Neural crest cell (in vitro differentiated cells): ENCODE data around the gene LATS2. TPM values are rescaled to one million over a fixed set of nuclear protein-coding genes. Genes with fewer than 3 reads are reported as not detected.

Experiments
- DNase-seq: peaks from one replicate; pipeline ENCODE4 v3.0.0; 2021; ENCODE audit warnings: low read depth, mixed read lengths, low spot score
- H3K27ac Mint-ChIP-seq: one replicate; pipeline ENCODE4 v1.8.0; 2021; ENCODE audit warnings: mild to moderate bottlenecking, mixed read lengths; ENCODE audit not compliant: unreplicated experiment
- H3K27me3 Mint-ChIP-seq: 2 replicates; pipeline ENCODE4 v1.8.0; 2021; ENCODE audit warnings: low read depth, mild to moderate bottlenecking, mixed read lengths
- H3K36me3 Mint-ChIP-seq: 2 replicates; pipeline ENCODE4 v1.8.0; 2021; ENCODE audit warnings: low read depth, mild to moderate bottlenecking, mixed read lengths
- H3K4me1 Mint-ChIP-seq: 2 replicates; pipeline ENCODE4 v1.8.0; 2021; ENCODE audit warnings: mixed read lengths
- H3K4me3 Mint-ChIP-seq: one replicate; pipeline ENCODE4 v1.8.0; 2021; ENCODE audit warnings: mild to moderate bottlenecking, mixed read lengths
- H3K9me3 Mint-ChIP-seq: 2 replicates; pipeline ENCODE4 v1.8.0; 2021; ENCODE audit warnings: mixed read lengths
- total RNA-seq: library from RNA; stranded (reverse); gene quantifications from 2 replicates; pipeline ENCODE4 v1.2.1, GENCODE V29; 2021
- TF ChIP-seq, protein P1 (sequence below): fragments of 200-600 bp; sonication (generic); conservative IDR thresholded peaks from 2 replicates; pipeline ENCODE4 v1.5.0; 2021; ENCODE audit warnings: antibody characterized with exemption, mild to moderate bottlenecking

The LATS2 gene
- total RNA-seq, 1 donor from 2014 or later = 26.2 TPM

DNA sequence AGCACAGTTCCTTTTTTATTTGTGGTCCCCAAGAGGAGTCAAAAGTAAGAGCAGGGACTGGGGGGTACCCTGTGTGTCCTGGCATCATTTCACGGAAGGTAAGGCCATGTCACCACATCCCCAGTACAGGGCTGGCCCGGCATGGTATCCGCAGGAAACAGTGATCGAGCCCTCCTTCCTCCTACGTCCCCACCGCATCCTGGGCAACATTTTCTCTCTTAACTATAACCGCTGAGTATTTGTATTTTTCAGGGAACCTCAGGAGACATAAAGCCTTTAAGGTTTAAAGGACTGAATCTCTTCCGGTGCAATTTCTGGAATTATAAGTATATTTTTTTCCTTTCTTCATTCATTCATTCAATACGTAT lies 13.6 kb upstream of the LATS2 start:
- Mint-ChIP-seq H3K27ac (no peak overlapping the region), H3K4me1 (peaks cover 16% of the 10 kb centered on the region), H3K4me3 (peak overlapping the region; percentile 89), H3K36me3 (no peaks in the 10 kb centered on the region), H3K9me3 (no peaks in the 10 kb centered on the region), H3K27me3 (peaks cover 22% of the 10 kb centered on the region)
- TF ChIP-seq, protein P1, sequence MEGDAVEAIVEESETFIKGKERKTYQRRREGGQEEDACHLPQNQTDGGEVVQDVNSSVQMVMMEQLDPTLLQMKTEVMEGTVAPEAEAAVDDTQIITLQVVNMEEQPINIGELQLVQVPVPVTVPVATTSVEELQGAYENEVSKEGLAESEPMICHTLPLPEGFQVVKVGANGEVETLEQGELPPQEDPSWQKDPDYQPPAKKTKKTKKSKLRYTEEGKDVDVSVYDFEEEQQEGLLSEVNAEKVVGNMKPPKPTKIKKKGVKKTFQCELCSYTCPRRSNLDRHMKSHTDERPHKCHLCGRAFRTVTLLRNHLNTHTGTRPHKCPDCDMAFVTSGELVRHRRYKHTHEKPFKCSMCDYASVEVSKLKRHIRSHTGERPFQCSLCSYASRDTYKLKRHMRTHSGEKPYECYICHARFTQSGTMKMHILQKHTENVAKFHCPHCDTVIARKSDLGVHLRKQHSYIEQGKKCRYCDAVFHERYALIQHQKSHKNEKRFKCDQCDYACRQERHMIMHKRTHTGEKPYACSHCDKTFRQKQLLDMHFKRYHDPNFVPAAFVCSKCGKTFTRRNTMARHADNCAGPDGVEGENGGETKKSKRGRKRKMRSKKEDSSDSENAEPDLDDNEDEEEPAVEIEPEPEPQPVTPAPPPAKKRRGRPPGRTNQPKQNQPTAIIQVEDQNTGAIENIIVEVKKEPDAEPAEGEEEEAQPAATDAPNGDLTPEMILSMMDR = no peak
- no peak for DNase-seq

DNA sequence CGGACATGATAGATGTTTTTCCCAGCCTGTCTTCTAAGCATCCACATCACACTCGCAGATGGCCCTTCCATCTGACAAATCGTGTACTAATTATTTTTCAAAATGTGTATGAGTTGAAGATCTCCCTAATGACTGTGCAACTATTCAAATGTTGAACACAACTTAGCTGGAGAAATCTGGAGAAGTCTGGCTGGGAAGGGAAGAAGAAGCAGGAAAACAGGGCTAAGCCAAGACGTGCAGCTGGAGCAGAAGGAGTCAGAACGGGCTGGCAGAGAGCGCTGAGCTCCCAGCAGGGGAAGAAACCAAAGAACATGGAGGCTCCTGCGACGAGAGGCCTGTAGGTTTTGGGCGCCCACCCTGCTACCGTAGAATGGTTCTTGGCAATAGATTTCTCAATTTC lies 13.2 kb upstream of the LATS2 start:
- DNase-seq = no peak
- Mint-ChIP-seq H3K27ac (no peak overlapping the region), H3K27me3 (peaks cover 20% of the 10 kb centered on the region), H3K4me1 (peaks cover 12% of the 10 kb centered on the region), H3K36me3 (no peaks in the 10 kb centered on the region), H3K4me3 (peak overlapping the region; percentile 89), H3K9me3 (no peaks in the 10 kb centered on the region)
- TF ChIP-seq, protein P1 = no peak

DNA sequence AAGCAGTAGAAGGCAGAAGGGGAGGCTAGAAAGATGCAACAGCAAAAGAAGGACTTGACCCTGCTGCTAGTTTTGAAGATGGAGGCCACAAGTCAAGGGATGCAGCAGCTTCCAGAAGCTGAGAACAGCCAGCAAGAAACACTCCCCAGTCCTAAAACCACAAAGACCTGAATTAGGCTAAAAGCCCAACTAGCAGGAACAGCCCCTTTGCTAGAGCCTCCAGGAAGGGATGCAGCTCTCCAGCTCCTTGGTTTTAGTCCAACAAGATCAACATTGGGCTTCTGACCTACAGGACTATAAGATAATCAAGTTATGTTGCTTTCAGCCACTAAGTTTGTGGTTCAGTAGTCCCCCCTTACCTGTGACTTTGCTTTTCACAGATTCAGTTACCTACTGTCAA lies 10.5 kb upstream of the LATS2 start:
- no peak overlapping the region for H3K4me3 Mint-ChIP-seq
- peaks cover 12% of the 10 kb centered on the region for H3K4me1 Mint-ChIP-seq
- H3K9me3 Mint-ChIP-seq = no peaks in the 10 kb centered on the region
- DNase-seq = no peak
- H3K27me3 Mint-ChIP-seq = peaks cover 13% of the 10 kb centered on the region
- no peak overlapping the region for H3K27ac Mint-ChIP-seq
- no peaks in the 10 kb centered on the region for H3K36me3 Mint-ChIP-seq
- TF ChIP-seq, protein P1 = no peak

DNA sequence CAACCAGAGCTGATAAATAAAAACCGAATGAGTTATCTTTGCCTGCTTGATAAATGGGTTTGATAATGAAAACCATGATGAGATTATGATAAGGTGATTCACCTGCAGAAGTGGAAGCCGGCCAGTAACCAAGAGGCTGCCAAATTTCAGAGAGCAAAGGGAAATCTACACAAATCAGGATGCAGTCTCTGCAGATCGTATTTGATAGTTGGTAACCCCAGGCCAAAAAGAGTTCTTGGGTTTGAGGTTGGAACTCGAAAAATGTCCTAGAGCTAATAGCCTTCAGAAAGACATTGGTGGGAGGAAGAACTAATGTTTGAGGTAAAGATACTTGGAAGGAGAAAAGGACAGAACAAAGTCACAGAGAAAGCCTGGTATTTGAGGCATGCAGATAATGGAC lies 9.6 kb upstream of the LATS2 start:
- DNase-seq = no peak
- TF ChIP-seq, protein P1 = no peak
- H3K27ac Mint-ChIP-seq = no peak overlapping the region

DNA sequence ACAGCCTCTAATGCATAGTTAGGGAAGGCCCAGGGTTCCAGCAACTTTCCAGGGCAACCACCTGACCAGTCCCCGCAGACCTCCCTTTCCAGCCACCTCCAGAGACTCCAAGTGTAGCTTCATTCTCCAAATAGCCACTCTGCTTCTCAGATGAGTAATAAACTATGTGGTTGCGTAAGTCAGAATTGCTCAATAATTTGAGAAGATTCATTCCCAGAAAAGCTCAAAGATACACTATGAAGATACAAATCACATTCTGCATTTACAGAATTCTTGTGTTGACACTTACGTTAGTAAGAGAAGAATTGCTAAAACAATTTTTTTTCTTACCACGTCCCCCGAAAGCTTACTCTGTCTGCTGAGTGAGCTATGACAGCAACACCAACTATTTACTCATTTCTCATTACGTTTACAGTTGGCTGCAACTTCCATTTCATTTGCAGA lies 8.2 kb upstream of the LATS2 start:
- TF ChIP-seq, protein P1 = no peak
- H3K36me3 Mint-ChIP-seq = no peaks in the 10 kb centered on the region
- DNase-seq = no peak
- no peaks in the 10 kb centered on the region for H3K9me3 Mint-ChIP-seq
- peaks cover 5% of the 10 kb centered on the region for H3K27me3 Mint-ChIP-seq
- no peak overlapping the region for H3K4me3 Mint-ChIP-seq
- H3K4me1 Mint-ChIP-seq = peaks cover 5% of the 10 kb centered on the region
- no peak overlapping the region for H3K27ac Mint-ChIP-seq

More for the DNA sequence above, 9.6 kb upstream of the LATS2 start:
- Mint-ChIP-seq H3K4me1 (peaks cover 12% of the 10 kb centered on the region), H3K4me3 (no peak overlapping the region), H3K27me3 (peaks cover 13% of the 10 kb centered on the region), H3K36me3 (no peaks in the 10 kb centered on the region), H3K9me3 (no peaks in the 10 kb centered on the region)

GRCh38 chr13:21067848-21068247 lies 6.5 kb upstream of the LATS2 start:
- Mint-ChIP-seq H3K27ac (no peak overlapping the region), H3K4me3 (no peak overlapping the region), H3K4me1 (no peaks in the 10 kb centered on the region), H3K27me3 (no peaks in the 10 kb centered on the region), H3K9me3 (no peaks in the 10 kb centered on the region), H3K36me3 (no peaks in the 10 kb centered on the region)
- TF ChIP-seq, protein P1 = no peak
- no peak for DNase-seq
